A549 treated with Mapracorat at 1 μM for 4 hours (cell line): Measurements from ENCODE around the gene GNB5. TPM values are rescaled to one million over a fixed set of nuclear protein-coding genes. Genes with fewer than 3 reads are reported as not detected.

Source experiments
- total RNA-seq: library from RNA; stranded (reverse); fragments of 200-300 nt; extraction: Qiagen RNA extraction; gene quantifications from 5 replicates; pipeline ENCODE4 v1.2.3, GENCODE V29; 2022

The GNB5 gene
- total RNA-seq: 43.3 to 52.9 TPM (median 46.9 TPM) in 5 replicates

GRCh38 chr15:52191207-52191606 is at the start of gene GNB5:
Gene GNB5, minus strand, starts transcription at chr15:52191392. Its CDS starts 6,716 bp downstream, at chr15:52184676.

Other genes starting within 250 kb of the GNB5 start
- 43.9 to 64.3 TPM (median 44.0 TPM) in 5 replicates for gene LEO1, start 219.6 kb downstream of the GNB5 start, total RNA-seq
- gene MAPK6, start 172.2 kb downstream of the GNB5 start, total RNA-seq: 38.9 to 55.0 TPM (median 52.0 TPM) in 5 replicates
- gene BCL2L10, start 78.6 kb downstream of the GNB5 start, total RNA-seq: 0.13 to 0.18 TPM (median 0.16 TPM) in 4 of 5 replicates, not detected in the other
- gene MYO5C, start 104.4 kb upstream of the GNB5 start, total RNA-seq: 4.9 to 6.8 TPM (median 6.2 TPM) in 5 replicates